Stimulated activated CD4-positive, alpha-beta T cell treated with anti-CD3 and anti-CD28 coated beads, Interleukin-4, amount 100 ng/mL, for 4 hours (primary cell): Measurements from ENCODE around the gene RIMBP2.

ENCODE experiments used
- DNase-seq, 2 experiments: peaks; one replicate each; pipeline ENCODE4 v3.0.0-alpha.2; 2020

The RIMBP2 gene

GRCh38 chr12:130729344-130729743 lies 13.2 kb upstream of the RIMBP2 start:
- no peak for DNase-seq

- DNase-seq, result no peak
Measured at GRCh38 chr12:130728158-130729058, 12.3 kb upstream of the RIMBP2 start.

- no peak for DNase-seq
Measured at GRCh38 chr12:130719263-130719859, 3.3 kb upstream of the RIMBP2 start.

GRCh38 chr12:130717752-130718151 lies 1.7 kb upstream of the RIMBP2 start:
- DNase-seq, result no peak

GRCh38 chr12:130716969-130717366 lies 869 bp upstream of the RIMBP2 start:
- no peak for DNase-seq

GRCh38 chr12:130715150-130715997 lies 725 bp downstream of the RIMBP2 start:
- DNase-seq, result no peak

GRCh38 chr12:130714591-130715149 lies 1.4 kb downstream of the RIMBP2 start:
- DNase-seq, result no peak

GRCh38 chr12:130714091-130714590 lies 2.0 kb downstream of the RIMBP2 start:
- no peak for DNase-seq

- DNase-seq, result no peak
Measured at GRCh38 chr12:130713581-130713991, 2.5 kb downstream of the RIMBP2 start.

GRCh38 chr12:130712346-130713065 lies 3.6 kb downstream of the RIMBP2 start:
- DNase-seq, result no peak

GRCh38 chr12:130711756-130712155 lies 4.3 kb downstream of the RIMBP2 start:
- DNase-seq, result no peak

GRCh38 chr12:130710733-130711080 lies 5.4 kb downstream of the RIMBP2 start:
- DNase-seq, result no peak

- DNase-seq, result no peak
Measured at GRCh38 chr12:130709971-130710732, 5.9 kb downstream of the RIMBP2 start.

GRCh38 chr12:130709151-130709970 lies 6.7 kb downstream of the RIMBP2 start:
- no peak for DNase-seq

- no peak for DNase-seq
Measured at GRCh38 chr12:130708648-130709047, 7.5 kb downstream of the RIMBP2 start.

- DNase-seq, result no peak
Measured at GRCh38 chr12:130707571-130707891, 8.6 kb downstream of the RIMBP2 start.

- DNase-seq, result no peak
Measured at GRCh38 chr12:130706885-130707570, 9.1 kb downstream of the RIMBP2 start.

GRCh38 chr12:130706311-130706710 lies 9.8 kb downstream of the RIMBP2 start:
- DNase-seq, result no peak

- DNase-seq, result no peak
Measured at GRCh38 chr12:130705178-130705822, 10.8 kb downstream of the RIMBP2 start.

- DNase-seq, result no peak
Measured at GRCh38 chr12:130704606-130705005, 11.5 kb downstream of the RIMBP2 start.
